HG03469 (cell line): ENCODE measurements around the gene COQ8B.

Experiments used
- ATAC-seq: cut with Tn5 transposase; IDR thresholded peaks from one replicate; pipeline ENCODE4 v1.9.1; 2021; ENCODE audit warnings: mild to moderate bottlenecking, moderate library complexity, moderate number of reproducible peaks; ENCODE audit not compliant: unreplicated experiment

The COQ8B gene

DNA sequence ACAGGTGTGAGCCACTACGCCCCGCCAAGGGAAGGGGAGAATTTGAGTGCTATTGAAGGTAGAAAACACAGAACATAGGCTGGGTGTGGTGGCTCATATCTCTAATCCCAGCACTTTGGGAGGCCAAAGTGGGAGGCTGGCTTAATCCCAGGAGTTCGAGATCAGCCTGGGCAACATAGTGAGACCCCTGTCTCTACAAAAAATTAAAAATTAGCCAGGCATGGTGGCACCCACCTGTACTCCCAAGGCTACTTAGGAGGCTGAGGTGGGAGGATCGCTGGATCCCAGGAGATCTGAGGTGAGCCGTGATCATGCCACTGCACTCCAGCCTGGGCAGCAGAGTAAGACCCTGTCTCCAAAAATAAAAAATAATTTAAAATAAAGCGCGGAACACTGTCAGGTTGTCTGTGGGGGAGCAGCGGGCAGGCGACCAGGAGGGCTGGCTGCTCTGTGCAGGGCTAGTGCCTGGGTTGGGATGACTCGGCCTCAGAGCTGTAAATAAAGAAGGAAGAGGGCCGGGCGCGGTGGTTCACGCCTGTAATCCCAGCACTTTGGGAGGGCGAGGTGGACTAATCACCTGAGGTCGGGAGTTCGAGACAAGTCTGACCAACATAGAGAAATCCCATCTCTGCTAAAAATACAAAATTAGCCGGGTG is 74.5 kb downstream of the COQ8B start:
- ATAC-seq = no peak
